ENCODE results near the gene PRDX1.

The PRDX1 gene

DNA sequence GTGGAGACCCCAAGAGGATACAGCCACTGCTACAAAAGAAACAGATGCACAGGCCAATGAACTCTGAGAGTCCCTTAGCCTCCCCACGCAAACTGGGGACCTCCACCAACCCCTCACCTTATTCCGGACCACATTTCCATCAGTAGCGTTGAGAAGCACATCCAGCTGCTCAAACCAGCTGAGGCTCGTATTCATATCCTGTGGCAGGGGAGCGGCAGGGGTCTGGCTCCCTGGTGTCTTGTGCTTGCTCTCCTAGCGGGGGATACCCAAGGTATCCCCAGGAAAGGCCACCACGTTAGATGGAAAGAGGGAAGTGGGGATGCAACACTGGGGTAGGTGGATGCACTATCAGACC, 22.3 kb downstream of the PRDX1 start:
- Histone ChIP-seq H3K36me3 (ENCODE audit: control insufficient read depth in 4 of 4, insufficient read depth in 4 of 4, low read length in 3 of 4) (peaks cover 0 to 8% (median 0%) of the 10 kb centered on the region in 4 experiments), H3K4me1 (ENCODE audit: control extremely low read depth in 1 of 4, control insufficient read depth in 4 of 4, insufficient read depth in 4 of 4, low read length in 3 of 4) (peaks cover 7 to 21% (median 14%) of the 10 kb centered on the region in 4 experiments), H3K27ac (ENCODE audit: insufficient read depth in 1 of 2, low read depth in 1 of 2, low read length in 2 of 2, poor library complexity in 1 of 2, severe bottlenecking in 2 of 2) (peak overlapping the region in 1 of 2 experiments; percentile 59), H3K27me3 (replicated peaks in 2 of 5; ENCODE audit: control insufficient read depth in 4 of 5, insufficient read depth in 5 of 5, low read length in 4 of 5) (no peaks in the 10 kb centered on the region), H3K4me3 (ENCODE audit: control insufficient read depth in 1 of 7, extremely low read depth in 1 of 7, insufficient read depth in 4 of 7, low read depth in 2 of 7, low read length in 6 of 7) (peak overlapping the region; percentile 70 to 96 (median 82)), H3K9me3 (ENCODE audit: control extremely low read depth in 1 of 5, control insufficient read depth in 4 of 5, insufficient read depth in 2 of 5, low read depth in 1 of 5, low read length in 4 of 5) (no peaks in the 10 kb centered on the region)
- 0% methylated on average over 6 of the region's 7 CpGs for WGBS (ENCODE audit: insufficient coverage)
- ChIA-PET POLR2A (interaction anchor here (0.6 to 2.3 kb wide), 3 partner anchors 9 to 31 kb away, joined by 3 to 11 read pairs (median 3); partner anchors contain the start of gene PRDX1), CTCF (interaction anchor here (0.7 to 4.0 kb wide), 8 partner anchors 8 to 485 kb away, joined by 3 to 41 read pairs (median 6); partner anchors contain the start of gene TESK2)
- DNase-seq = peak in 2 of 3 donors; percentile 26 to 31

DNA sequence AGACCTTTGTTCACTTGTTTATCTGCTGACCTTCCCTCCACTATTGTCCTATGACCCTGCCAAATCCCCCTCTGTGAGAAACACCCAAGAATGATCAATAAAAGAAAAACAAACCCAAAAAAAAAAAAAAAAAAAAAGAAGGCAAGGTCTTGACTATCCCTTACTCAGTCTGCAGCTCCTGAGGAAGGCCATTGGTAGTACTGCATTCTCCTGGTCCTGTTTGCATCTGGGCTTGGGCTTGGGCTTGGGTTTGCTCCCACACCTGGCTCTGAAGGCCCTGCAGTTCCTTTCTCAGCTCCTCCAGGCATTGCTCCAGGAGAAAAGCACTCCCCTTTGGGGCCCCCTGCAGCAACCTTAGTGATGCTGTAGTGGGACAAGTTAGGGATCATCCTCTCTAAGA, 23.4 kb downstream of the PRDX1 start:
- POLR2A ChIA-PET = interaction anchor here (2.3 kb wide), 1 partner anchor 23 kb away, joined by 11 read pairs; the partner anchor contains the start of gene PRDX1
- H3K27me3 ChIP-seq (replicated peaks in 2 of 5; ENCODE audit: control insufficient read depth in 4 of 5, insufficient read depth in 5 of 5, low read length in 4 of 5) = no peaks in the 10 kb centered on the region
- H3K9me3 ChIP-seq (ENCODE audit: control extremely low read depth in 1 of 5, control insufficient read depth in 4 of 5, insufficient read depth in 2 of 5, low read depth in 1 of 5, low read length in 4 of 5) = no peaks in the 10 kb centered on the region
- no peak overlapping the region for H3K27ac ChIP-seq (ENCODE audit: insufficient read depth in 1 of 2, low read depth in 1 of 2, low read length in 2 of 2, poor library complexity in 1 of 2, severe bottlenecking in 2 of 2)
- CTCF ChIA-PET = interaction anchor here (1.6 to 4.0 kb wide), 5 partner anchors 13 to 484 kb away, joined by 4 to 41 read pairs (median 6); no protein-coding TSS in a partner anchor
- H3K4me3 ChIP-seq (ENCODE audit: control insufficient read depth in 1 of 7, extremely low read depth in 1 of 7, insufficient read depth in 4 of 7, low read depth in 2 of 7, low read length in 6 of 7) = no peak overlapping the region
- H3K36me3 ChIP-seq (ENCODE audit: control insufficient read depth in 4 of 4, insufficient read depth in 4 of 4, low read length in 3 of 4) = peaks cover 0 to 2% (median 0%) of the 10 kb centered on the region in 4 experiments
- no peak for DNase-seq
- peaks cover 7 to 21% (median 14%) of the 10 kb centered on the region in 4 experiments for H3K4me1 ChIP-seq (ENCODE audit: control extremely low read depth in 1 of 4, control insufficient read depth in 4 of 4, insufficient read depth in 4 of 4, low read length in 3 of 4)

DNA sequence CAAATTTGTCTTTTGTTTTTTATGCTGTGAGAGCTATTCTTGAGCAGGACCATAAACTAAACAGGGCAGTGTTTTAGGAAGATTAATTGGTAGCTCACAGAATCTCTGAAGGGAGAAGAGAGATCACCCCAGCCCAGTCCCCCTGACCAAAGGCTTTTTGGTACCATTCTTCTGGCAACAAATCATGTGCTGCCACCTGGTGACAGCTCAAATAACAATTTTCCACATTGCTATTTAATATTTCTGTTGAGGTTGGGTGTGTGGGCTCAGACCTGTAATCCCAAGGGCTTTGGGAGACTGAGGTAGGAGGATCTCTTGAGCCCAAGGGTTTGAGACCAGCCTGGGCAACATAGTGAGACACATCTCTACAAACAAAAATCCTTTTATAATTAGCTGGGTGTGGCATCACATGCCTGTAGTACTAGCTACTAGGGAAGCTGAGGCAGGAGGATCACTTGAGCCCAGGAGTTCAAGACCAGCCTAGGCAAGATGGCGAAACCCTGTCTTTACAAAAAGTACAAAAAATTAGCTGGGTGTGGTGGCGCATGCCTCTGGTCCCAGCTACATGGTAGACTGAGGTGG, 28.5 kb downstream of the PRDX1 start:
- 88% methylated on average over 2 of the region's 2 CpGs for WGBS (ENCODE audit: insufficient coverage)
- POLR2A ChIA-PET = interaction anchor here (1.0 kb wide), 2 partner anchors 133 to 153 kb away, joined by 3 read pairs; partner anchors contain the start of gene MUTYH
- DNase-seq = peak; percentile 72 to 84 (median 73)

DNA sequence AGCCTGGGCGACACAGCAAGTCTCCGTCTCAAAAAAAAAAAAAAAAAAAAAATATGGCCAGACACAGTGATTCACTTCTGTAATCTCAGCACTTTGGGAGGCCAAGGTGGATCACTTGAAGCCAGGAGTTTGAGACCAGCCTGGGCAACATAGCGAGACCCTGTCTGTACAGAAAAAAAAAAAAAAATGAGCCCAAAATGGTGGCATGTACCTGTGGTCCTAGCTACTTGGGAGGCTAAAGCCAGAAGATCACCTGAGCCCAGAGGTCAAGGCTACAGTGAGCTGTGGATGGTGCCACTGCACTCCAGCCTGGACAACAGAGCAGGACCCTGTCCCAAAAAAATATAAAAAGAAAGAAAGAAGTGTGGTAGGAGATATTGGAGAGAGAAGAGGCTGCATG, 29.0 kb downstream of the PRDX1 start:
- Histone ChIP-seq H3K4me1 (ENCODE audit: control extremely low read depth in 1 of 4, control insufficient read depth in 4 of 4, insufficient read depth in 4 of 4, low read length in 3 of 4) (peaks cover 5 to 20% (median 15%) of the 10 kb centered on the region in 4 experiments), H3K9me3 (ENCODE audit: control extremely low read depth in 1 of 5, control insufficient read depth in 4 of 5, insufficient read depth in 2 of 5, low read depth in 1 of 5, low read length in 4 of 5) (no peaks in the 10 kb centered on the region), H3K4me3 (ENCODE audit: control insufficient read depth in 1 of 7, extremely low read depth in 1 of 7, insufficient read depth in 4 of 7, low read depth in 2 of 7, low read length in 6 of 7) (no peak overlapping the region), H3K27me3 (replicated peaks in 2 of 5; ENCODE audit: control insufficient read depth in 4 of 5, insufficient read depth in 5 of 5, low read length in 4 of 5) (no peaks in the 10 kb centered on the region), H3K27ac (ENCODE audit: insufficient read depth in 1 of 2, low read depth in 1 of 2, low read length in 2 of 2, poor library complexity in 1 of 2, severe bottlenecking in 2 of 2) (no peak overlapping the region), H3K36me3 (ENCODE audit: control insufficient read depth in 4 of 4, insufficient read depth in 4 of 4, low read length in 3 of 4) (no peaks in the 10 kb centered on the region)
- WGBS (ENCODE audit: insufficient coverage) = 100% methylated on average over 1 of the region's 3 CpGs
- ChIA-PET POLR2A (interaction anchor here (0.6 to 1.0 kb wide), 3 partner anchors 133 to 152 kb away, joined by 3 read pairs; partner anchors contain the start of gene MUTYH), CTCF (interaction anchor here (0.6 to 10.9 kb wide), 25 partner anchors 9 to 767 kb away, joined by 3 to 190 read pairs (median 5); partner anchors contain the start of genes HPDL, MUTYH, TOE1 and UROD)
- DNase-seq = no peak

More for the DNA sequence above, 28.5 kb downstream of the PRDX1 start:
- no peaks in the 10 kb centered on the region for H3K36me3 ChIP-seq (ENCODE audit: control insufficient read depth in 4 of 4, insufficient read depth in 4 of 4, low read length in 3 of 4)
- H3K4me1 ChIP-seq (ENCODE audit: control extremely low read depth in 1 of 4, control insufficient read depth in 4 of 4, insufficient read depth in 4 of 4, low read length in 3 of 4) = peaks cover 5 to 20% (median 15%) of the 10 kb centered on the region in 4 experiments
- CTCF ChIA-PET = interaction anchor here (0.6 to 10.9 kb wide), 26 partner anchors 8 to 768 kb away, joined by 3 to 190 read pairs (median 4); partner anchors contain the start of genes HPDL, MUTYH, TOE1 and UROD
- H3K27ac ChIP-seq (ENCODE audit: insufficient read depth in 1 of 2, low read depth in 1 of 2, low read length in 2 of 2, poor library complexity in 1 of 2, severe bottlenecking in 2 of 2) = no peak overlapping the region
- no peaks in the 10 kb centered on the region for H3K27me3 ChIP-seq (replicated peaks in 2 of 5; ENCODE audit: control insufficient read depth in 4 of 5, insufficient read depth in 5 of 5, low read length in 4 of 5)
- no peak overlapping the region for H3K4me3 ChIP-seq (ENCODE audit: control insufficient read depth in 1 of 7, extremely low read depth in 1 of 7, insufficient read depth in 4 of 7, low read depth in 2 of 7, low read length in 6 of 7)
- H3K9me3 ChIP-seq (ENCODE audit: control extremely low read depth in 1 of 5, control insufficient read depth in 4 of 5, insufficient read depth in 2 of 5, low read depth in 1 of 5, low read length in 4 of 5) = no peaks in the 10 kb centered on the region

DNA sequence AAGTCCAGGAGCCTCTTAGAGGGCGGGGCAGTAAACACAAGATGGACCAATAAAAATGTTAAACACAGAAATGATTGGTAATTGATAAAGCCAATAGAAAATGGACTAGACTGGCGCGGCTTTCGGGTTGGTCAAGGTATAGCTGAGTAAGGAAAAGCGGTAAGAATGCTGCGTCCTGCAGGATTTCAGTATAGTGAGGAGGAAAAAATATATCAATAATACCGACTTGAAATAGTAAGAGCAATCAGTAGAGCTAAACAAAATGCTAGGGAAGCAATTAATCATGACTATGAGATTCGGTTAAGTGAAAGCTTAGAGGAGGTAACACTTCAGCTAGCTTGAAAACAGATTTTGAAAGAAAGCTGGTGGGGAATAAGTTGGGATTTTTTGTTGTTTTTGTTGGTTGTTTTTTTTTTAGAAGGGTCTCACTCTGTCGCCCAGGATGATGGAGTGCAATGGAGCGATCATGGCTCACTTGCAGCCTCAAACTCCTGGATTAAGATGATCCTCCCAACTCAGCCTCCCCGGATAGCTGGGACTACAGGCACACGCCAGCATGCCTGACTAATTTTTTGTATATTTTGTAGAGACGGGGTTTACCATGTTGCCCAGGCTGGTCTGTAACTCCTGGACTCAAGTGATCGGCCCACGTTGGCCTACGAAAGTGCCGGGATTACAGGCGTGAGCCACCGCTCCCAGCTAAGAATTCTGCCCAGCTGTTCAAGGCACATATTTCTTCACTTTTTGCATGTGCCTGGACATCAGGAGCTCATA, 30.0 kb downstream of the PRDX1 start:
- ChIA-PET CTCF (interaction anchor here (0.8 to 10.9 kb wide), 19 partner anchors 9 to 480 kb away, joined by 3 to 190 read pairs (median 6); partner anchors contain the start of genes CCDC163, HPDL, MMACHC and MUTYH), POLR2A (interaction anchor here (0.6 to 1.5 kb wide), 2 partner anchors 133 to 188 kb away, joined by 3 read pairs; no protein-coding TSS in a partner anchor)
- Histone ChIP-seq H3K4me1 (ENCODE audit: control extremely low read depth in 1 of 4, control insufficient read depth in 4 of 4, insufficient read depth in 4 of 4, low read length in 3 of 4) (peaks cover 5 to 20% (median 15%) of the 10 kb centered on the region in 4 experiments), H3K27me3 (replicated peaks in 2 of 5; ENCODE audit: control insufficient read depth in 4 of 5, insufficient read depth in 5 of 5, low read length in 4 of 5) (no peaks in the 10 kb centered on the region), H3K27ac (ENCODE audit: insufficient read depth in 1 of 2, low read depth in 1 of 2, low read length in 2 of 2, poor library complexity in 1 of 2, severe bottlenecking in 2 of 2) (peak overlapping the region; percentile 12 to 43), H3K4me3 (ENCODE audit: control insufficient read depth in 1 of 7, extremely low read depth in 1 of 7, insufficient read depth in 4 of 7, low read depth in 2 of 7, low read length in 6 of 7) (peak overlapping the region in 6 of 7 experiments; percentile 77 to 95 (median 90)), H3K36me3 (ENCODE audit: control insufficient read depth in 4 of 4, insufficient read depth in 4 of 4, low read length in 3 of 4) (no peaks in the 10 kb centered on the region), H3K9me3 (ENCODE audit: control extremely low read depth in 1 of 5, control insufficient read depth in 4 of 5, insufficient read depth in 2 of 5, low read depth in 1 of 5, low read length in 4 of 5) (no peaks in the 10 kb centered on the region)
- WGBS (ENCODE audit: insufficient coverage) = 54% methylated on average over 13 of the region's 19 CpGs
- no peak for DNase-seq

DNA sequence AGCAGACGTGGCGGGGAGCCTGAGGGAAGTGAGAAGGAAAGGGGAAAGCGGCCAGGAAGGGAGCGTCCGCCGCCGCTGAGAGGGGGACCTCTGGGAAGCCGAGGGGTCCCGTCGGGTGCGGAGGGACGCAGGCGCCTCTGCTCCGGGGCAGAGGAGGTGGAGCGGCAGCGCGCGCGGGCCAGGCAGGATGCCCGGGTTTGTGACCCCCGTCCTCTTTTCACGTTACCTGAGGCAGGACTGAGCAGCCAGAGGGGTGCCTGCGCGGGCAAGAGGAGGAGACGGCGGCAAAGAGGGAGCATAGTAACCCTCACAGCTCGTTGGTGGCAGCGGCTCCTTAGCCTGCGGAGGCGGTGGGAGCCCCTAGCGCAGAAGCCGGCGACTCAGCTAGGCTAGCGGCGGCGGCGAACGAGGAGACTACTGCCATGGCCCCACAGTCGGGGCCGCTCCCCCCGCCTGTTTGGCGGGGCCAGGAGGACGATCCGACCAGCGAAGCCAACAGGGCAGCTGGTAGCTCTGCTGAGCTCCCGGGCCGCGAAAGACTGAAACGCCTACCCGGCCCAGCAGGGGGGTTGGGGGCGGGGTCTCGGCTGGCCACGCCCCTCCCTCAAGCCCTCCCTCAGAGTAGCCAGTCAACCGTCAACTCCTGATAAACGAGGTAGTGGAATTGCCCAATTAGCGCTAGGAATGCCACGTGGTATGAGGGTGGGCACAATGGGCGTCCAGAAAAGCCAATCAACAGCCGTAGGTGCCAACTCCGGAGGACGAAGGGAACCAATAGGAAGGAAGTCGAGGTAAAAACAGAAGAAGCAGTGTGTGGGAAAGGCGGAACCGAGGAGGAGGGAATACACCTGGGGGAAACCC, 30.8 kb downstream of the PRDX1 start, which contains the start of gene TESK2:
TSS of gene TESK2 (minus strand) at position 538 of the 861 bp plus-strand sequence. CDS start 33,378 bp downstream, outside the sequence.
- CTCF ChIA-PET = interaction anchor here (0.9 to 10.9 kb wide), 14 partner anchors 10 to 479 kb away, joined by 3 to 190 read pairs (median 6); partner anchors contain the start of genes CCDC163, MMACHC, MUTYH and TOE1
- Histone ChIP-seq H3K4me3 (ENCODE audit: control insufficient read depth in 1 of 7, extremely low read depth in 1 of 7, insufficient read depth in 4 of 7, low read depth in 2 of 7, low read length in 6 of 7) (peak within 1 kb of the TSS; percentile 77 to 95 (median 90)), H3K4me1 (ENCODE audit: control extremely low read depth in 1 of 4, control insufficient read depth in 4 of 4, insufficient read depth in 4 of 4, low read length in 3 of 4) (peaks cover 5 to 20% (median 15%) of the 10 kb centered on the region in 4 experiments), H3K36me3 (ENCODE audit: control insufficient read depth in 4 of 4, insufficient read depth in 4 of 4, low read length in 3 of 4) (no peaks in the 10 kb centered on the region), H3K9me3 (ENCODE audit: control extremely low read depth in 1 of 5, control insufficient read depth in 4 of 5, insufficient read depth in 2 of 5, low read depth in 1 of 5, low read length in 4 of 5) (no peaks in the 10 kb centered on the region), H3K27ac (ENCODE audit: insufficient read depth in 1 of 2, low read depth in 1 of 2, low read length in 2 of 2, poor library complexity in 1 of 2, severe bottlenecking in 2 of 2) (peak within 1 kb of the TSS; percentile 12 to 61), H3K27me3 (replicated peaks in 2 of 5; ENCODE audit: control insufficient read depth in 4 of 5, insufficient read depth in 5 of 5, low read length in 4 of 5) (no peaks in the 10 kb centered on the region)
- POLR2A ChIA-PET = interaction anchor here (0.6 to 1.5 kb wide), 4 partner anchors 30 to 187 kb away, joined by 3 read pairs; partner anchors contain the start of gene TOE1
- under 1% methylated on average over 48 of the region's 64 CpGs for WGBS (ENCODE audit: insufficient coverage)
- DNase-seq = peak; percentile 100

Measured in common myeloid progenitor, CD34-positive (primary cell).